HL-60/S4 treated with phorbol 12-myristate 13-acetate at 8.2 ng/mL for 4 days and 3 days (cell line): ENCODE data around the gene USB1.

Experiments used
- in situ Hi-C: fragments of 300-500 bp; cut with MboI; formaldehyde crosslinking; loops from 2 replicates; pipeline ENCODE4 v1.15.0; 2022; ENCODE audit warnings: low sequenced_read_pairs

USB1 gene, protein sequence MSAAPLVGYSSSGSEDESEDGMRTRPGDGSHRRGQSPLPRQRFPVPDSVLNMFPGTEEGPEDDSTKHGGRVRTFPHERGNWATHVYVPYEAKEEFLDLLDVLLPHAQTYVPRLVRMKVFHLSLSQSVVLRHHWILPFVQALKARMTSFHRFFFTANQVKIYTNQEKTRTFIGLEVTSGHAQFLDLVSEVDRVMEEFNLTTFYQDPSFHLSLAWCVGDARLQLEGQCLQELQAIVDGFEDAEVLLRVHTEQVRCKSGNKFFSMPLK

DNA sequence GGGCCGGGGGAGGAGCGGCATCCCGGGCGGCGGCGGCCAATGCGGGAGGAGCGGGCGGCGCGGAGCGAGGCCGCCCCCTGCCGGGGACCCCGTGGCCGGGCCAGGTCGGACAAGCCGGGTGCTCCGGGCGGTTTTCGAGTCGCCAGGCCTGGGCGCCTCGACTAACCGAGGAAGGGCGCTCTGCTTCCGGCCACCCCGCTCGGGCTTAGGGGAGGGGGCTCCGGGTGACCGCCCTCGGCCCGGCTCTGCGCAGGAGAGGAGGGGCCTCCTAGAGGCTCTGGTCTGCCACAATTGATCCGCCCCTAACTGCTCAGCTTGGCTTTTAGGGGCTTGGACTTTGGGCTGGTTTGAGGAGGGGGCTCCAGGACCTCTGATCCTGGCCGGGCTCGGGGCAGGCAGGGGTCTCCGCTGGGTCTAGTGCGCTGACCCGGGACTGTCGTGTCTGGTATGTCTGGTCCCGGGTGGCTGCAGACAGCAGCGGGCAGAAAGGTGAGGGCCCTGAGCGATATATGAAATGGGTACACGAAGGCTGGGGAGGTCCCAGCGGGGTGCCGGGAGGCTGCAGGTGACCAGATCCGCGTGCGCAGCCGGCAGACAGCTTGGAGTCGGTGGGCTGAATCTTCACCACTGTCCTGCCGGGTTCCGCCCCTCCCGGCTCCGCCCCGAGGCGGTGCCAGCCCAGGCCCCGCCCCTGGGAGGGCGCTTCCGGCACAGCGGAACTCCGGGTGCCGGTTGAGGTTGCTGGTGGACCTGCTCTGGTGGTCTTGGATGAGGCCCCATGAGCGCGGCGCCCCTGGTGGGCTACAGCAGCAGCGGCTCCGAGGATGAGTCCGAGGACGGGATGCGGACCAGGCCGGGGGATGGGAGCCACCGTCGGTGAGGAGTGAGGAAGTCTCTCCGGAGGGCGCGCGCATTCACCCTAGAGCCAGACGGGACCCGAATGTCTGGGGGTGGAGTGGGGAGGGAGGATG, at the start of gene USB1:
TSS of gene USB1 (plus strand) at position 702 of the 971 bp plus-strand sequence. CDS start at position 779, 77 bp downstream.
- in situ Hi-C loops, result loop anchor here (5.0 kb wide), 1 partner anchor 104 kb away; no protein-coding TSS in a partner anchor

DNA sequence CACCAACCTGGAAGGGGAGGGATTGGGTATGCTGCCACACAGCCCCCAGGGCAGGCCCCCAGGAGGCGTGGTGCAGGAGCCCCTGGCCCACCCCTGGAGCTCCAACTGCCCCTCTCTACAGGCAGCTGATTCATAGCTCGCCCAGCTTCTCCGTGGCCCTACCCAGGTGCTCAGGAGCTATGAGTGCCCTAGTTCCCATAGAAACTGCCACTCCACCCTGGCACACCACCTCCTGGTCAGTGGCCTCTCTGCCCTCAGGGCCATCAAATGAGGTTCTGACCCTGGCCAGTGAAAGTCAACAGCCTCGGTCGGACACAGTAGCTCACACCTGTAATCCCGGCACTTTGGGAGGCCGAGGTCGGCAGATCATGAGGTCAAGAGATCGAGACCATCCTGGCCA, 48.3 kb upstream of the USB1 start:
- in situ Hi-C loops, result no loop called here

DNA sequence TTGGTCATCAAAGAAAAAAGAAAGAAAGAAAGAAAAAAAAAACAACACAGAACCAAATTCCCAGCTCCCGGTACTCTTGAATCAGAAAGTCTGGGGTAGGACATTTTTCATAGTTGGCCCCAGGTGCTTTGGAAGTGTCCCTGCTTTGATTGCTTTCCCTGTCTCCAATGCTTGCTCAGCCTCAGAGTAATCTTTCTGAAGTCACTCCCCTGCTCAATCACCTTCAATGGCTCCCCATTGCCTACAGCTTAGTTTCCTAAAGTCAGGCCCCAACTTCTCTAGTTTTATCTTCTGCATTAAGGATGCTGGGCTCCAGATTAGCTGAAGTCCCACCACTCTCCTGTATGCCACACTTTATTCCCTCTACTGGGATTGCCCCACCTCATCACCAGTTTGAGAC, 47.4 kb upstream of the USB1 start:
- in situ Hi-C loops, result no loop called here

DNA sequence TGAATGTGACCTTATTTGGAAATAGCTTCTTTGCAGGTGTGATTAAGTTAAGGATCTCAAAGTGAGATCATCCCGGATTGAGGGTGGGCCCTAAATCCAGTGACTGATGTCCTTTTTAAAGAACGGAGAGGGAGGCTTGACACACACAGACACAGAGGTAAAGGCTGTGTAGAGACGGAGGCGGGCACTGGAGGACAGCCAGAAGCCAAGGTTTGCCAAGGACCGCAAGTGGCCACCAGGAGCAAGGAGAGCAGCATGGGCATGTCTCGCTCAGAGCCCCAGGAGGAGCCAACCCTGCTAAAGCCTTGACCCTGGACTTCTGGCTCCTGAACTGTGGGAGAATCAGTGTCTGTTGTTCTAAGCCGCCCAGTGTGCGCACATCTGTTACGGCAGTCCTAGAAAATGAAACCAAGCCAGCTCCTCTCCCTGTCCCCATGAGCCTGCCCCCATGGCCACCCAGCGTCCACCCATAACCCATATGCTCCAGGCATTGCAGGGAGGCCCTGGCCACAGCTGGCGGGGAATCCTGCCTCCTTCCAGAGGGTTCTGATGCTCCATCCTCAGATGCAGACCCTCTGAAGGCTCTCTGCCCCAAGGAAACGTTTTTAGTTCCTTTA, 45.5 kb upstream of the USB1 start:
- in situ Hi-C loops, result no loop called here

DNA sequence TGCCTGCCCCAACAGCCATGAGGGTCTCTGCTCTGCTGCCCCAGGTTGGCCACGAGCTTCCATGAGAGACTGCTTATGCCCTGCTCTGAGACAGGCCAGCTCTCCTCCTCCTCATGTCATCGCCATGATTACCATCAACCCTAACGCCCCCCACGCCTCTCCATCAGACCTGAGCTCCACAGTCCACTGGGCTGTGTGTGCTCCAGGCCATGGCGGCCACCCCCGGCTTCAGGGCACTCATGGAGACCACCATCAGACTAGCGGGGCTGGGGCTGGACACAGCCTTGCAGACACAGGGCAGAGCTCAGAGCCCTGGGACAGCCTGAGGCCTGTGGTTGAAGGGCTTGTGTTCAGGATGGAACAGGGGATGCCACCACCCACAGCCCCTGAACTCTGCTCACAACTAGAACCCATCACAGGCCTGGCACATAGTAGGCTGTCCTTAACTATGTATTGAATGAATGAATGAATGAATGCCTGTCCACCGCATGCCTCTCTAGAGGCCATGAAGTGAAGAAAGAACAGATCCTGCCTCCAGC, 44.9 kb upstream of the USB1 start:
- in situ Hi-C loops, result no loop called here

DNA sequence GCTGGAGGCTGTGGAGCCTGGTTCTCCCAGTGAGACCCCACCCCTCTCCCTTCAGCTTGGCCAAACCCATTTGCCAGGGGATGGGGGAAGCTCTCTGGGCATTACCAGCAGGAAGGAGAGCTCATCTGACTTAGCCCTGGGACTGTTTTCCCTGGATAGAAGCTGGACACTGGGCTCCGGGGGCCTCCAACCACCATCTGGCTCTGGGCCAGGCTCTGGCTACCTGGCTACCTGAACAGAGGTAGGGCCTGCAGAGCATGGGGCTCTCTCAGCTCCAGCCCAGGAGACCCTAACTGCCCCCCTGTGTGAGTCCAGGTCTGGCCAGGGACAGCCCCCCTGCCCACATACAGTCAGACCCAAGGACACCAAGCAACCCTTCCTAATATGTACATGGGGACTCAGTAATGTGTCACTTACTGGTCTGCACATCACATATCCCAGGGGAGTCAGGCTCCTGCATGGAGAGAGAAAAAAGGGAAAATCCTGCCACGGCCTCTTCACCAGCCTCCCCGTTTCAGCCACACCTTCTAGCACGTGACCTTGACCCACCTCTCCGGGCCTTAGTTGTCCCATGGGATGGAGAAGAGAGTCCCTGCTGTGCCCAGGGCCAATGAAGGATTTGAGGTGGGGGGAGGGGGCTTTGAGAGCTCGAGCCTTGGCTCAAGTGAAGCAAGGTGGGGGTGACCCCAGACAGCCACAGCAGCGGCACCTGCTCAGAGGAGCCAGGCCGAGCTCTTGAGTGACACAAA, 44.1 kb upstream of the USB1 start:
- in situ Hi-C loops, result no loop called here

DNA sequence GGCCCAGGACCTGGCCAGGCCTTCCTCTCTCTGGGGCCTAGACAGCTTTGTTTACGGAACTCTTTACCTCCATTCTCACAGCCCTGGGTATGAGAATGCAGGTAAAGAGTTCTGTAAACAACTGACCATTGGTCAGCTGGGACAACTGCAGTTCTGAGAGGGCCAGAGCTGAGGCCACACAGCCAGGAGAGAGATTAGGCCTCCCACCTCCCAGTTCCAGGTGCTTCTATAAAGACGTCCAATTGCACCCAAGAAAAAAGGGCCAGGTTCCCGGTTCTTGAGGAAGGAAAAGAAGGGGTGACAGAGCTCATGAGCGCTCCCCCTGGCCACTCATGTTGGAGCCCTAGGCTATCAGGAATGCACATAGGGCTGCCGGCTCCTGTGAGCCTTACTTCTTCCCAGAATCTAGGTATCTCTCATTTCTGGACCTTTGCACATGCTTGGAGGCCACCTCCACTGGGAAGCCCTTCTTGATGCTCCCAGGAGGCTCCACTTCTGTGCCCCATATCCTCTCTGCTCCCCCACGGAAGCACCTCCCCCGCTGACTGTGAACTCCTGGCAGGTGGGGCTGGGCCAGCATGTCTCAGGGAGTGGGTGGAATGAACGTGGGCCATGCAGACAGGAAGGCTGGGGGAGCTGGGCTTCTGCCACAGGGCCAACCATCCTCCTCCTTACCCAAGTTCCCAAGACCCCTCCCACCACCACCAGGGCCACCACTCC, 43.4 kb upstream of the USB1 start:
- in situ Hi-C loops, result no loop called here

DNA sequence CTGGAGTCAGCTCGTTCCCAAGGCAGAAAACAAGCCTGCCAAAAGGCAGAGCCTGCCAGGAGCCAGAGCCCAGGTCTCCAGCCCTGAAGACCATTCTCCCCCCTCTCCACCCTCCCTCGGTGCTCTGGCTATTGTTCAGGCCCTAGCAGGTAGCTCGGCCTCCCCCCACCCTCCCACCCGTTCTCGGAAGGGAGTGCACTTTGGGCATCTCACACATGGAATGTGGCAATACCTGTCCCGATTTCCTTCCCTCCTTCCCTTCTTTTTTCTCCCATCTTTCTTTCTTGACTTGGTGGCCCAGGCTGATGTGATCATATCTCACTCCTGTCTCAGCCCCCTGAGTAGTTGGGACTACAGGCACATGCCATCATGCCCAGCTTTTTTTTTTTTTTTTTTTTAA, 42.7 kb upstream of the USB1 start:
- in situ Hi-C loops, result no loop called here

DNA sequence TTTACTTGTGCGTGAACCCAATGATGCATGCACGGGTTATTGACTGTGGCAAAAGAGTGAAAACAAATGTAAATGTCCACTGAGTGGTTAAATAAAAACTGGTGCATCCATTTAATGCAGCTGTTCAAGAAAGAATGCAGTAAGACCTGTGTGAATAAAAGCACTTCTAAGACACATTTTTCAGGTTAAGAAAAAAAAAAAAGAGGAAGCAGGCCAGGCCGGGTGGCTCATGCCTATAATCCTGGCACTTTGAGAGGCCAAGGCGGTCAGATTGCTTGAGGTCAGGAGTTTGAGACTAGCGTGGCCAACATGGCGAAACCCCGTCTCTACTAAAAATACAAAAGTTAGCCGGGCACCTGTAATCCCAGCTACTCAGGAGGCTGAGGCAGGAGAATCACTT, 42.1 kb upstream of the USB1 start:
- in situ Hi-C loops, result no loop called here

DNA sequence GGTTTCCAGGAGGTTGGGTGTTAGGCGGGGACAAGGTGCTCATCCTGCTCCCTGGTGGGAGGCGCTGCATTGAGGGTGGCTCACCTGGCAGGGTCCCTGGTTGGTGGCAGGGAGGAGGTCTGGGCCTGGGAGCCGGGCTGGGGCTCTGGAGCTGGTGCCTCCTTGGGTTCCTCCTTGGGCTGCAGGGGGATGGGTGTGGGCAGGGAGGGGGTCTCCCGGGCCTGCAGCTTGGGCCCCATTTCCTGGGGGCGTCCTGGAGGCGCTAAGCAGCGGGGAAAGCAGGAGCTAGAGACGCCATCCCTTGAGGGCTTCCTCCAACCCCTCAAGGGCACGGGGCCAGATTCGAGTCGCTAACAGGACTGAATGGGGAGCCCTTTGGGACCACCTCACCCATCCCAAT, 41.4 kb upstream of the USB1 start:
- in situ Hi-C loops, result no loop called here

DNA sequence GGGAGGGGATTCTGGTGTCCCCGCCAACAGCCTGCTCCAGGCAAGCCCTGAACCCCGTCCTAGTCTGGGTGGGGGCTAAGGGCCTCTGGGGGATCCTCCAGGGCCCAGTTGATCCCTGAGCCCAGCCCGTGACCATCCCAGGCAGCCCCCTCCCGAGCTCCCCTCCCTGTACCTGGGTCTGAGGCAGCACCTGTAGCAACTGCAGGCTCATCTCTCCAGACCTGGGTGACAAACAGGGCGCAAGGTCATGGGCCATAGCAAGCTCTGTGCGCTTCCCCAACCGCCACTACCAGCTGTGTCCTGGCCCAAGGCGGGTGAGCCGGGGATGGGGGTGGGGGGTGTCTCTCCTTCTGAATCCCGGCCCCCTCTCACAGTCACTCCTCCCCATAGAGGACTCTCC, 40.9 kb upstream of the USB1 start:
- in situ Hi-C loops, result no loop called here

DNA sequence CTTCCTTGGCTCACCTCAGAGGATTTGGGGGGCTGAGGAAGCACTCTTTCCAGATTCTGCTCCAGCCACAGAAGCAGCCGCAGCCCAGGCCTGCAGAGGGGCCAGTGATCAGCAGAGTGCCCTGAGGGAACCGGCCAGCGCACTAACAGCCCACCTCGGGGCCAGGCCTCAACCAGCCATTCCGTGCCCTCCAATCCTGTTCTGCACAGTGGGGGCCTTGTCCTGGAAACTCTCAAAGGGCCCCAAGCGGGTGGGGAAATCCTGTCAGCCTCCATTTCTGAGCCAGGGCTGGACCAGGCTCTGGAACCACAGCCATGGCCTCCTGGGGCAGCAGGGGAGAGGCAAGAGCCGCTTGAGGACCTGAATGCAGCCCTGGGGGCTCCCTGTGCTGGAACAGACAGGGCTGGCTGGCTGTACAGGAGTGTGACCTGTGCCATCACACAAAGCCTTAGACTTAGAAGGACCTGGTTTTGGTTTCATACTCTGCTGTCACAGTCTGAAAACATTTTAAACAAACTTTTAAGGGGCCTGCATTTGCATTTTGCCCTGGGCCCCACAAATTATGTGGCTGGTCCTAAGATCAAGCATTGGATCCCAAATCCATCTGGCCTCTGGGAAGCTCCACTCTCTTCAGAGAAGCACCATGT, 40.3 kb upstream of the USB1 start:
- in situ Hi-C loops, result no loop called here

DNA sequence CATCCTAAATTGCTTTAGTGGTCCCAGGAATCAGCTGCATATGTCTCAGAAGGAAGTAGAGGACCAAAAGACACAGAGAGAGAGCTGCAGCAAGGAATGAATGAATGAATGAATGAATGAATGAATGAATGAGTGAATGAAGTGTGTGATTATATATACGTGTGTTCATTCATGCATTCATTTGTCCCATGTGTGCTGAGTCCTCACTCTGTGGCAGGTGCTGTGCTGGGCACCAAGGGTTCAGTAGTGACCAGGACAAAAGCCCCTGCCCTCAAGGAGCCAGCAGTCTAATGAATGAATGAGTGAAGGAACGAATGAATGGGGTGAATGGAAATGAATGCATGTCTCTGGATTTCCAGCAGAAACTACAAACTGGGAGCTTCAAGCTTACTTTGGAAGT, 39.7 kb upstream of the USB1 start:
- in situ Hi-C loops, result no loop called here

DNA sequence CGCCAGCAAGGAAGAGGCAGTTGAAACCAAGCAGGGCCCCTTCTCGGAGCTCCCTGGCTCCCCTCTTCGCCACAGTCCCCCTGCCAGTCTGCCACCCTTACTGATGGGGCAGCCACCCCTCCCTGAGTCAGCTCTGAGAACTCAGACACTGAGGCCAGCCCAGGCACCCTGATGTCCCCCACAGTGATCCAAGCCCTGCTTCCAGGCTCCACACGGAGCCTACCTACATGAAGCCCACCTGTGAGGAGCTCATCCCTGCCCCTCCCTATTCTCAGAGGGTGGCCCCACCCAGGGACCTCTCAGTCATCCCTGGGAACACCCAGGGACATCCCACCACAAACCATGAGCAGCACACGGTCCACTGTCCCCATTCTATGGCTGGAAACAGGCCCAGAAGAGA, 39.2 kb upstream of the USB1 start:
- in situ Hi-C loops, result no loop called here

DNA sequence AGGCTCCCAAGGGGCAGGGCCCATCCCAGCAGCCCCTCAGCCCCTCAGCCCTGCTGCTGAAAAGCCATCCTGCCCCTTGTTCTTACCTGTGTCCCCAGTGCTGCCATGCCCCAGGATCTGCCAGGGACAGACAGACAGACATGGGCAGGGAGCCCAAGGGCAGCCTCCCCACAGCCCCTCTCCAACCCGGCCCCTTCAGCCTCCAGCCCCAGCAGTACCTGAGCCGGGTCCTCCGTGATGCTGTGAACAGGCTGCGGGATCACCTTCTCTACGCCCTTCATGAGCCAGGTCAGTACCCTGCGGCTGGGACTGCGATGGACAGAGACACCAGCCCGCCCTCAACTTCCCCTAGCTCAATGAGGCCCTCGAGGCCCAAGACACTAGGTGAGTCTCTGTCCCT, 38.5 kb upstream of the USB1 start:
- in situ Hi-C loops, result no loop called here

DNA sequence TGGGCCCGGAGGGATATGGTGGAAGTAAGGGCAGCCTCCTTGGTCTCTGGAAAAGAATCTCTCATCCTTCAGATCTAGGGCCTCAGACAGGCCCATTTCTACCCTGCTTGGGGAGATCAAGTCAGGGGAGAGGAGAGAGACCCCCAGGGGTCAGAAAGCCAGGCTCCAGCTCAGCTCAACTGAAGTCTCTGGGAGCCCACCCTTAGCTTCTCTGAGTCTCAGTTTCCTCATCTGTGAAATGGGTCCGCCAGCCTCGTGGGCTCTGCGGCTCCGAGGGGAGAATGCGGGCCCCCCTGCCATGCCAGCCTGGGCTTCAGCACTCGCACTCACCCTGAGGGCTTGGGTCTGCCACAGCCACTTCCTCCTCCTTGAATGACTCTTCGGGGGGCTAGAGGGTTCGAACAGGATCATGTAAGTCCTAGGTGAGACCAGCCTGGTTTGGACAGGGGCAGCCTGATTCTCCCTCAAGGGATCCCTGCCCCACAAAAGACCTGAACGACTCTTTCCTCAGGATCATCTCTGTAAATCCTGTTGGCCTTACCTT, 37.0 kb upstream of the USB1 start:
- in situ Hi-C loops, result no loop called here

DNA sequence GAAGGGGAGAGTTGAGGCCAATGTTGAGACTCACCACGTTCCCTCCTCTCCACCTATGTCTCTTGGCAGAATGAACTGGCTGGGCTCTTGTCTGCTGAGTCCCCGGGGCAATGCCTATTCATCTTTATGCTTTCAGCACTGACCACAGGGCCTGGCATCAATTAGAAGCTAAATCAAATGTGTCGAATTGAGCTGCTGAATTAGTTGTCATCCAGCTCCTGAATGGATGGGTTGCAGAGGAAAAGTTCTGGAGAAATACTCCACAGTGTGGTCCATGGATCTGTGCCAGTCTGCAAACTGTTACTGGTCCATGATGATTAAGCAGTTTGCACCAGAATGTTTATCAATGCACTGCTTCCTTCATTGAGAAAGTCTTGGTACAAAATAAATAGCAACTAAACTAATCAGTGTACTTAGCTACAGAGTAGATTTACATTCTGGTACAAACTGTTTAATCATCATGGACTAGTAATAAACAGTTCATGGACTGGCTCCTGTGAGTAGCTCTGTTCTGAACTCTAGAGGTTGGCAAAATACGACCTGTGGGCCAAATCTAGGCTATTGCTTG, 34.9 kb upstream of the USB1 start:
- in situ Hi-C loops, result no loop called here

DNA sequence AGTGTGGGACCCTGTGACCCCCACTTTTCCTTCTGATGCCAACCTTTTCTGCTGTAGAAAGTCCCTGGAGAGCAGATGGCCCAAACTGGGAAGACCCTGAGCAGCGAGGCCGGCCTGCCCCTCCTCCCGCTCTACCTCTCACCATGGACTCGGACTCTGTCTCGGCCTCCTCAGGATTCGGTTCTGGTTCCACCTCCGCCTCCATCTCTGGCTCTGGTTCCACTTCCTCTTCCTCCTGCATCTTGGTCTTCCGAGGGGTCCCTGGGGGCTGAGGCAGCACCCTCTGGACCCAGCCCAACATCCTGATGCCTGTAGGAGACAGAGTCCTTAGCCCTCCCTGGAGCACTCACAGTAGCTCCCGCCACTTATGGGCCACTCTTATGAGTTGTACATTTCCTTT, 34.2 kb upstream of the USB1 start:
- in situ Hi-C loops, result no loop called here

DNA sequence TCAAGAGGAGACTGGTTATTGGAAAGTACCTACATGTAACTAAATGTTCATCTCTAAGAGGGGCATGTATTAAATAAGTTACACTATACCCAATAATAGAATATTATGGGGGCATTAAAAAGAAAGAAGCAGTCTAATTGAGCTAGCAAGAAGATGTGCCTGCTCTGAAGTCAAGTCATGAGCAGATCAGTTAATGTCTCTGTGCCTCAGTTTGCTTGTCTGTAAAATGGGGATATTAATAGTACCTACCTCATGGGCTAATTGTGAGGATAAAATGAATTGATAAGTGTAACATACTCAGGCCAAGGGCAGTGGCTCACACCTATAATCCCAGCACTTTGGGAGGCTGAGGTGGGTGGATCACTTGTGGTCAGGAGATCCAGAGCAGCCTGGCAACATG, 33.3 kb upstream of the USB1 start:
- in situ Hi-C loops, result no loop called here
